Tibial nerve (tissue), 4 donors: Measurements from ENCODE around the gene TNP2. TPM values are rescaled to one million over a fixed set of nuclear protein-coding genes. Genes with fewer than 3 reads are reported as not detected.

Experiments
- DNase-seq, 2 donors: peaks; one replicate each; pipeline ENCODE4 v3.0.0-alpha.2; 2019; ENCODE audit warnings: low spot score in 2 of 2
- H3K27ac ChIP-seq, 4 donors: fragments of 200-600 bp; sonication (generic) in 3 of 4; one replicate each; pipeline ENCODE4 v1.5.1; 2017 to 2019; ENCODE audit warnings: mild to moderate bottlenecking in 1 of 4
- H3K27me3 ChIP-seq, 2 donors: fragments of 200-600 bp; sonication (generic) in 1 of 2; one replicate each; pipeline versions ENCODE4 v1.5.1 to v1.6.0; 2017 to 2019
- H3K36me3 ChIP-seq, 3 donors: fragments of 200-600 bp; sonication (generic); one replicate each; pipeline ENCODE4 v1.5.1; 2018 to 2019
- H3K4me1 ChIP-seq, 4 donors: fragments of 200-600 bp; sonication (generic) in 3 of 4; one replicate each; pipeline ENCODE4 v1.5.1; 2017 to 2019
- H3K4me3 ChIP-seq, 4 donors: fragments of 200-600 bp; sonication (generic) in 3 of 4; one replicate each; pipeline ENCODE4 v1.5.1; 2017 to 2019; ENCODE audit warnings: mild to moderate bottlenecking in 1 of 4, moderate library complexity in 1 of 4
- H3K9me3 ChIP-seq, 4 donors: fragments of 200-600 bp; sonication (generic) in 3 of 4; one replicate each; pipeline ENCODE4 v1.5.1; 2017 to 2019
- EP300 ChIP-seq, 2 donors: sonication (generic); formaldehyde crosslinking; IDR thresholded peaks; one replicate each; pipeline ENCODE4 v1.6.1; 2017; ENCODE audit warnings: antibody characterized with exemption in 2 of 2, mild to moderate bottlenecking in 1 of 2
- POLR2A ChIP-seq, 2 donors: fragments of 450-650 bp; IDR thresholded peaks; one replicate each; pipeline ENCODE4 v1.6.1; 2017; ENCODE audit warnings: antibody characterized with exemption in 2 of 2, mild to moderate bottlenecking in 2 of 2, moderate library complexity in 2 of 2
- WGBS, 2 donors: methylation state at CpG; one replicate each; pipeline ENCODE4 v1.1.5; 2018; 5-methylcytosine and 5-hydroxymethylcytosine counted together
- total RNA-seq, 4 donors: library from RNA; depleted of rRNA; stranded (reverse); fragments of >200 nt; gene quantifications; one replicate each; pipeline ENCODE4 v1.1.0, GENCODE V29; 2016
- TF ChIP-seq, protein P1 (sequence below), 5 experiments: fragments of 200-600 bp in 3 of 5; fragments of 450-650 bp in 2 of 5; sonication (generic) in 3 of 5; IDR thresholded peaks; one replicate each; pipeline ENCODE4 v1.5.1; 2016 to 2019; ENCODE audit warnings: antibody characterized with exemption in 5 of 5, mild to moderate bottlenecking in 3 of 5, moderate library complexity in 2 of 5

The TNP2 gene
- total RNA-seq, 4 donors from 2014 or later: not detected

GRCh38 chr16:11309895-11310633 is 40.9 kb upstream of the TNP2 start:
- WGBS, 2 donors: 60 to 63% methylated on average over 9 of the region's 9 CpGs

GRCh38 chr16:11308493-11309283 is 39.6 kb upstream of the TNP2 start:
- 72 to 77% methylated on average over 13 to 14 of the region's 15 CpGs for WGBS, 2 donors
- H3K9me3 ChIP-seq: no peaks in the 10 kb centered on the region

More at GRCh38 chr16:11309895-11310633, 40.9 kb upstream of the TNP2 start:
- Histone ChIP-seq H3K27me3 (no peaks in the 10 kb centered on the region), H3K4me1 (peaks cover 0 to 17% (median 11%) of the 10 kb centered on the region in 4 donors), H3K36me3 (no peaks in the 10 kb centered on the region), H3K27ac (peak overlapping the region in 1 of 4 donors; percentile 67), H3K9me3 (no peaks in the 10 kb centered on the region), H3K4me3 (no peak overlapping the region)
- no peak for TF ChIP-seq POLR2A (IDR thresholded peaks at IDR 0.05)
- TF ChIP-seq, protein P1, sequence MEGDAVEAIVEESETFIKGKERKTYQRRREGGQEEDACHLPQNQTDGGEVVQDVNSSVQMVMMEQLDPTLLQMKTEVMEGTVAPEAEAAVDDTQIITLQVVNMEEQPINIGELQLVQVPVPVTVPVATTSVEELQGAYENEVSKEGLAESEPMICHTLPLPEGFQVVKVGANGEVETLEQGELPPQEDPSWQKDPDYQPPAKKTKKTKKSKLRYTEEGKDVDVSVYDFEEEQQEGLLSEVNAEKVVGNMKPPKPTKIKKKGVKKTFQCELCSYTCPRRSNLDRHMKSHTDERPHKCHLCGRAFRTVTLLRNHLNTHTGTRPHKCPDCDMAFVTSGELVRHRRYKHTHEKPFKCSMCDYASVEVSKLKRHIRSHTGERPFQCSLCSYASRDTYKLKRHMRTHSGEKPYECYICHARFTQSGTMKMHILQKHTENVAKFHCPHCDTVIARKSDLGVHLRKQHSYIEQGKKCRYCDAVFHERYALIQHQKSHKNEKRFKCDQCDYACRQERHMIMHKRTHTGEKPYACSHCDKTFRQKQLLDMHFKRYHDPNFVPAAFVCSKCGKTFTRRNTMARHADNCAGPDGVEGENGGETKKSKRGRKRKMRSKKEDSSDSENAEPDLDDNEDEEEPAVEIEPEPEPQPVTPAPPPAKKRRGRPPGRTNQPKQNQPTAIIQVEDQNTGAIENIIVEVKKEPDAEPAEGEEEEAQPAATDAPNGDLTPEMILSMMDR (IDR thresholded peaks at IDR 0.05): no peak
- TF ChIP-seq EP300 (IDR thresholded peaks at IDR 0.05): no peak
- DNase-seq: no peak

DNA sequence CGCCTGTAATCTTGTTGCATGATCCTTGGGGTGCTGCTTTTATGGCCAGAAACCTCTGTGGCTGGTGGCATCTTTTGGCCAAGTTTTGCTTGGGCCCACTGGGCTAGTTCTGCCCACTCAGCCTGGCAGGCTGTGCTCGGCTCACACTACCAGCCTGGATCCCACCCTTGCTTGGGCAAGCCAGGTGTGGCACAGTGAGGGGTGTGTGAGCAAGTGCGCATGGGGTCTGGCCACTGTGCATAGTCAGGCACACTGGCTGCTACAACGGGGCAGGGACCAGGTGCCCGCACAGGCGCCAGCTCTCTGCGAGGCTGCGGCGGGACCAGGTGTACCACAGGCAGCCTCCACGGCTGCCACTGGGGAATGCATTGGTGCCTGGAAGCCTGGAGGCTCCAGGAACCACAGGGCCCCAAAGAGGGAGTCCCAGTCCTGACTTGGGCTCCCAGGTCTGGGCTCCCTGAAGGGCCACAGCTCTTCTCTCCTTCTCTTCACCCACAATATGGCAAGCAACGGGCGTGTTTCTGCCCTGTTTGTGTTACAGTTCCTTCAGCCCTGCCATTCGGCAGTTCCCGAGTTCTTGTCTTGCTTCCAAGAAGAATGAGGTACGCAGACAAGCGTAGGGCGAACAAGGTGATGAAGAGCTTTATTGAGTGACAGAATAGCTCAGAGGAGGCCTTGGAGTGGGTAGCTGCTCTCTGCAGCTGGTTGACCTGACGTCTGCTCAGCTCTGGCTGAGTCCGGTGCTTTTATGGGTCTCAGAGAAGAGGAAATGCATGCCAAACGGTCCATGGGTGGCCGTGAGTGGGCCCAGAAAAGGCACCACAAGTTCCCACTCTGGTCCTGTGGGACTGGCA is 38.7 kb upstream of the TNP2 start:
- Histone ChIP-seq H3K36me3 (no peaks in the 10 kb centered on the region), H3K4me1 (peaks cover 0 to 13% (median 8%) of the 10 kb centered on the region in 4 donors), H3K27me3 (no peaks in the 10 kb centered on the region), H3K9me3 (no peaks in the 10 kb centered on the region), H3K4me3 (no peak overlapping the region), H3K27ac (no peak overlapping the region)
- 79 to 86% methylated on average over 13 to 21 of the region's 21 CpGs for WGBS, 2 donors
- TF ChIP-seq POLR2A (IDR thresholded peaks at IDR 0.05) (no peak), EP300 (IDR thresholded peaks at IDR 0.05) (no peak)
- TF ChIP-seq, protein P1 (IDR thresholded peaks at IDR 0.05): no peak
- DNase-seq: no peak

More at GRCh38 chr16:11308493-11309283, 39.6 kb upstream of the TNP2 start:
- no peaks in the 10 kb centered on the region for H3K36me3 ChIP-seq
- no peak for DNase-seq
- H3K4me1 ChIP-seq: peaks cover 0 to 17% (median 11%) of the 10 kb centered on the region in 4 donors
- TF ChIP-seq POLR2A (IDR thresholded peaks at IDR 0.05): no peak
- TF ChIP-seq, protein P1 (IDR thresholded peaks at IDR 0.05): no peak
- no peak for TF ChIP-seq EP300 (IDR thresholded peaks at IDR 0.05)
- no peak overlapping the region for H3K27ac ChIP-seq
- no peak overlapping the region for H3K4me3 ChIP-seq
- H3K27me3 ChIP-seq: no peaks in the 10 kb centered on the region

- Histone ChIP-seq H3K27ac (no peak overlapping the region), H3K9me3 (no peaks in the 10 kb centered on the region), H3K4me3 (no peak overlapping the region), H3K36me3 (no peaks in the 10 kb centered on the region), H3K4me1 (peaks cover 0 to 5% (median 2%) of the 10 kb centered on the region in 4 donors), H3K27me3 (no peaks in the 10 kb centered on the region)
- WGBS, 2 donors: 76 to 84% methylated on average over 7 of the region's 7 CpGs
- no peak for DNase-seq
- no peak for TF ChIP-seq POLR2A (IDR thresholded peaks at IDR 0.05)
- no peak for TF ChIP-seq EP300 (IDR thresholded peaks at IDR 0.05)
- TF ChIP-seq, protein P1 (IDR thresholded peaks at IDR 0.05): no peak
Measured at GRCh38 chr16:11306997-11307638, 38.0 kb upstream of the TNP2 start.
